Stimulated activated CD8-positive, alpha-beta memory T cell treated with anti-CD3 and anti-CD28 coated beads, Interleukin-12 subunit alpha, Interleukin-12 subunit beta, amount 100 ng/mL, for 4 hours (primary cell): ENCODE measurements around the gene PRUNE1.

Experiments used
- DNase-seq: peaks from one replicate; pipeline ENCODE4 v3.0.0-alpha.2; 2020; ENCODE audit warnings: low read depth

PRUNE1 gene

GRCh38 chr1:151050051-151050688 lies 41.9 kb downstream of the PRUNE1 start:
- no peak for DNase-seq

GRCh38 chr1:151051356-151052009 lies 43.2 kb downstream of the PRUNE1 start:
- no peak for DNase-seq

GRCh38 chr1:151054971-151055547 lies 46.8 kb downstream of the PRUNE1 start:
- no peak for DNase-seq

GRCh38 chr1:151055581-151055980 lies 47.3 kb downstream of the PRUNE1 start:
- no peak for DNase-seq

- no peak for DNase-seq
These were observed 47.9 kb downstream of the PRUNE1 start for GRCh38 chr1:151056149-151056548.

GRCh38 chr1:151058692-151059091 lies 50.4 kb downstream of the PRUNE1 start:
- DNase-seq, result no peak

GRCh38 chr1:151059109-151060006 lies 51.1 kb downstream of the PRUNE1 start, which contains the start of gene CDC42SE1:
Gene CDC42SE1, minus strand, starts transcription at chr1:151059622. Its CDS starts 3,892 bp downstream, at chr1:151055730.
- DNase-seq, result peak; percentile 75

- no peak for DNase-seq
These were observed 51.9 kb downstream of the PRUNE1 start, which contains the start of gene MLLT11 for GRCh38 chr1:151060007-151060656. Gene MLLT11, plus strand, starts transcription at chr1:151060397. Its CDS starts 6,828 bp downstream, at chr1:151067225.

GRCh38 chr1:151060657-151061421 lies 52.6 kb downstream of the PRUNE1 start:
- no peak for DNase-seq

GRCh38 chr1:151061704-151062103 lies 53.5 kb downstream of the PRUNE1 start:
- no peak for DNase-seq

- DNase-seq, result no peak
These were observed 54.6 kb downstream of the PRUNE1 start for GRCh38 chr1:151062741-151063371.

GRCh38 chr1:151065089-151065645 lies 56.9 kb downstream of the PRUNE1 start:
- DNase-seq, result no peak

- no peak for DNase-seq
These were observed 58.9 kb downstream of the PRUNE1 start for GRCh38 chr1:151067185-151067584.

- no peak for DNase-seq
These were observed 60.8 kb downstream of the PRUNE1 start for GRCh38 chr1:151069103-151069486.

- peak; percentile 76 for DNase-seq
These were observed 62.4 kb downstream of the PRUNE1 start, which contains the start of gene GABPB2 for GRCh38 chr1:151070474-151071276. Gene GABPB2, plus strand, starts transcription at chr1:151070761. Its CDS starts 17,429 bp downstream, at chr1:151088190.

GRCh38 chr1:151072224-151072623 lies 64.0 kb downstream of the PRUNE1 start:
- DNase-seq, result no peak
